Activated CD4-positive, CD25-positive, alpha-beta regulatory T cell treated with anti-CD3 and anti-CD28 coated beads, Interleukin-2, amount 50 U/mL, for 24 hours (primary cell): Measurements from ENCODE around the gene CCPG1.

Experiments
- ATAC-seq, 2 donors: fragments of 150-1000 bp; cut with Tn5 transposase; one replicate each; pipeline ENCODE4 v1.10.0; 2021; ENCODE audit warnings: mild to moderate bottlenecking in 1 of 2, moderate library complexity in 1 of 2

CCPG1 gene

DNA sequence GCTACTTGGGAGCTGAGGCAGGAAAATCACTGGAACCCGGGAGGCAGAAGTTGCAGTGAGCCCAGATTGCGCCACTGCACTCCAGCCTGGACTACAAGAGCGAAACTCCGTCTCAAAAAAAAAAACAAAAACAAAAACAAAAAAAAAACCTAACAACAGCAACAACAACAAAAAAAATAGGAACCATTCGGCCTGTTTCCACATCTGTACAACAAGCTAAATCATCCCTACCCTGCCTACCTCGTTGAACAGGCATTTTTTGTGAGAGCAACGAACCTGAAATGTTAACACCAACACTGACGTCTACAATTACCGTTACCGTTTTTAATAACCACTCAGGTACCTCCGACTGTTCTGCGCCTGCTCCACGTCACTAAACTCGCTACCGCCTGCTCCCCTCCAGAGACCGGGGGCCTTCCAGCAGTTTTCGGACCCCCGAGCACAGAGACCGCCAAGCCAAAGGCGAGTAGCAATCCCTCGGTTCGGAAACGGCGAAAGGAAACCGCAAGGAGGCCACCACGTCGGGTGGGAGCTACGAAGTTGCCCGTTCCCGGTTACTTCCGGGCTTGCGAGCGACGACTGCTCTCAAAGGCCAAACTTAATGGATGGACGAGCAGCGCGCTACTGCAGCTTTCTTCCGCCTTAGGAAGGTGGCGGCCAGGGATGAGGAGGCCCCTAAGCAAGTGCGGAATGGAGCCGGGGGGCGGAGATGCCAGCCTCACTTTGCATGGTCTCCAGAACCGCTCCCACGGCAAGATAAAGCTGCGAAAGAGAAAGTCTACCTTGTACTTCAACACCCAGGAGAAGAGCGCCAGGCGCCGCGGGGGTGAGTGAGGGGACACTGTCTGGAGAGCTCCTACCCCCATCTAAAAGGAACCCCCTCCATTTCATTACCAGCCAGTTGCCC lies 89.3 kb downstream of the CCPG1 start, which contains the start of the genes PIGB and PIGBOS1:
TSS of gene PIGB (plus strand) at position 635 of the 907 bp plus-strand sequence. CDS start at position 664, 29 bp downstream.
TSS of gene PIGBOS1 (minus strand) at position 536 of the 907 bp plus-strand sequence. CDS start 1,331 bp downstream, outside the sequence.
- peak; percentile 88 to 89 for ATAC-seq
